T-helper 22 cell (primary cell): ENCODE results near the gene LPP.
"Not testable (repeated sequence)": the region's sequence is repeated elsewhere in the genome, so short reads cannot be mapped to it uniquely, and the experiment has no call there.

Experiments
- DNase-seq: peaks from one replicate; pipeline ENCODE4 v3.0.0-alpha.2; 2020; ENCODE audit warnings: low read depth

LPP gene

DNA sequence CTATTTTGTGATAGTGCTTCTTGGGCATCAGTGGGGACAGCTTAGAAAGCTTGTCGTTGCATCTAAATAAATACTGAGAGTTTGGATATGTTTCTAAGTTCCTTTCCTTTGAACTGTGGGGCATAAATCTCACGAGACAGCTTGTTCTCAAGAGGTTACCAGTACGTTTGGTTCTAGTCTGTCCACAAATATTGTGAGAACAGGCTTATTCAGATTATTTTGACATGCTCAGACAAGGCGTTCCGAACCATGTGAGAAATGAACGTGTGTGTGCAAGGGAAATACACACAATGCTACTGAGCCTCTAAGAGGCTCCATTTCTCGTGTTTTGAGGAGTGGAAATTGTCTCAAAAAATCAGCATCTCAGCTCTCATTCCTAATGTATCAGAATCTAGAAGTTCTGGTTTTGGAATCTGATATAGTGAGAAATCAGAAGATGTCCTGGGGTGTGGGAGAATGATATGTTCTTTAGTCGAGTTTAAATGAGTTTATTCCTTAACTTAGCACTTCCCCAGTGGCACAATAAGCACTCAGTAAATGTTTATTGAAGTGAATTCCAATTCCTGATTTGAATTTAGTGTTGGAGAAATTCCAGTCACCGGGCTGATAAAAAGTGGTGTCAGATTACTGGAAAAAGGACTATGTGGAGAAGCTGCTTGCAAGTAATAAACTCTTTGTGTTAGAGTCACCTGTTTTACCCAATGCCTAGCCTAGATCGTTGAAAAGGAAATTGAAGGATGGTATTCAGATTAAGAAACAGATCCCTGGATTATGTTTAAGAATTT lies 481.5 kb downstream of the LPP start:
- DNase-seq: no peak

DNA sequence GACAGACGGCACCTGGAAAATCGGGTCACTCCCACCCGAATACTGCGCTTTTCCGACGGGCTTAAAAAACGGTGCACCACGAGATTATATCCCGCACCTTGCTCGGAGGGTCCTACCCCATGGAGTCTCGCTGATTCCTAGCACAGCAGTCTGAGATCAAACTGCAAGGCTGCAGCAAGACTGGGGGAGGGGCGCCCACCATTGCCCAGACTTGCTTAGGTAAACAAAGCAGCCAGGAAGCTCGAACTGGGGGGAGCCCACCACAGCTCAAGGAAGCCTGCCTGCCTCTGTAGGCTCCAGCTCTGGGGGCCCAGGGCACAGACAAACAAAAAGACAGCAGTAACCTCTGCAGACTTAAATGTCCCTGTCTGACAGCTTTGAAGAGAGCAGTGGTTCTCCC lies 482.3 kb downstream of the LPP start:
- not testable (repeated sequence) for DNase-seq

DNA sequence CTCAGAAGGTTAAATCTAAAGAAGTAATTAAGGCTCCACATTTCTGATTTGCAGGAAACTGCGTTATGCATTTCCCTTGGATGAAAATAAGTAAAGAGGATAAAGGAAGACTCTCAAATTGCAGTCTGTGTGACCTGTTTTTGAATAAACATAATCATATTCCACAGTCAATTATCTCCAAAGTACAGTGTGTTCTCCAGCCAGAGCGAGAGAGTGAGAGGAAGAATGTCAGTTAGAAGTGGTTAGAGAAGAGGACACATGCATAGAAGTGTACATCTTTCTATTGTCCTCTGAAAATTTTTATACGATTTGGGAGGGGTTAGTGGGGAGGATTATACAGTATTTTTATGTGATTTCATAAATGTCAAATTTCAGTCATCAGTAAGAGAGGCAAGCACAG lies 487.1 kb downstream of the LPP start:
- no peak for DNase-seq

DNA sequence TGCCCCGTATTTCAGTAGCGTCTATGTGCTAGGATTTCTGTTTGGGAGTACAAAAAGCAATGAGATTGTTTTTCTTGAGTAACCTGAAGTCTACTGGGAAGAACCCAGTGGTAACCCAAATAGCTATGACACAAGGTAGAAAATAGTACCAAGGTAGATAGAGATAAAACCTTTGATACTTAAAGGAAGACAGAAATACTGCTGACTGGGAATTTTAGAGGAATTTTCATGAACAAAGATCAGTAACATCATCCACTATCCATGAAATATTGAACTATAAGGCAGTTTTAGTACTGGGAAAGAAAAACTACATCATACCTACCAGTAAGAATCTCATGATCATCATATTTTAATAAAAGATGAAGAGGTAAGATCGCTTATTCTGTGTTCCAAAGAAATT lies 489.8 kb downstream of the LPP start:
- no peak for DNase-seq

DNA sequence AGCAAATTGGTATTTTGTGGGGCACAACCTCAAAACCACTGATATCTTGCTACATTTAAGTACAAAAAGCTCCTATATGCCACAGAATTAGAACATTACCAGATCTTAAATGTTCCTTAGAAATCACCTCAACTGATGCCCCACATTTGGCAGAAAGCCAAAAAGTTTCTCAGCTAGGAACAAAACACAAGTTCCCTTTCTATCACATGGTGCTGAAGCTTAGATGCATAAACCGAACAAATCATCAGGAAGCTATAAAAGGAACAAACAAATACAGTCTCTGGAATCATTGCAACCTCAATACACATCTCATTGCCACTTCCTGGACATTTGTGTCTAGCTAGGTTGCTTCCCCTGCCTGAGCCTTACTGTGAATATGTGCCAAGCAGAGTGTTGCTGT lies 492.6 kb downstream of the LPP start:
- DNase-seq: no peak

DNA sequence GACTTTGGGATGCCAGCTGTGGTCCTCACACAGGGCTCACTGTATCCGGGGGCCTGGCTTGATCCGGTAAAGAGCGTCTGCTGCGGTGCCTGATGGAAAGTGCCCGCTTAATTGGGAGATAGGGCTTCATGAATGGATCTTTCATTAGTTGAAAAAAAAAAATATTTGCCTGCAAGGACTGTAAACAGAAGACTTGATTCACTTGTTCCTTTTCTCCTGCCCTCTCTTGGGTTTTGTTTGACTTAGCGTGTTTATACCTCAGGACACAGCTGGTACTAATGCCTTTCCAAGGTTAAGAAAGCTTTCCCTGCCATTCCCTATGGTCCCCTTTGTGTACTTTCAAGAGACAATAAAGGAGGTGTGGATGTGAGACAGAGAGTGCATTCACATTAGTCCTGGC lies 493.3 kb downstream of the LPP start:
- no peak for DNase-seq

DNA sequence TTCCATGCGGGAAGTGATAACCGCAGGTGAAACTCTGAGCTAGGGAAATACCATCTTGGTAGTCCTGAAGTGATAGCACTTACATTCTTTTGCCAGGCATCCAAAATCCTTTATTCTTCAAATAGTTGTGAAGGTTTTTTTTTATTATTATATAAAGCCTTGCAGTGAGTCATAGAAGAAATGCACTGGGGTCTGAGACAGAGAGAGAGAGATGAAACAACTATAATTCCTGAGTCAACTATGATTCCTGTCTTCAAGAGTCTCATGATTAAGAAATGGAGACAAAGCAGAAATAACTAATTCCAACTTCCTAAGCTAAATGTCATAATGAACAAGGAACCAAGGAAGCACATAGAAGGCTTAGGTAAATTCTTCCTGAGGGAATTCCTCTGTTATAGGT lies 495.6 kb downstream of the LPP start:
- DNase-seq: no peak

DNA sequence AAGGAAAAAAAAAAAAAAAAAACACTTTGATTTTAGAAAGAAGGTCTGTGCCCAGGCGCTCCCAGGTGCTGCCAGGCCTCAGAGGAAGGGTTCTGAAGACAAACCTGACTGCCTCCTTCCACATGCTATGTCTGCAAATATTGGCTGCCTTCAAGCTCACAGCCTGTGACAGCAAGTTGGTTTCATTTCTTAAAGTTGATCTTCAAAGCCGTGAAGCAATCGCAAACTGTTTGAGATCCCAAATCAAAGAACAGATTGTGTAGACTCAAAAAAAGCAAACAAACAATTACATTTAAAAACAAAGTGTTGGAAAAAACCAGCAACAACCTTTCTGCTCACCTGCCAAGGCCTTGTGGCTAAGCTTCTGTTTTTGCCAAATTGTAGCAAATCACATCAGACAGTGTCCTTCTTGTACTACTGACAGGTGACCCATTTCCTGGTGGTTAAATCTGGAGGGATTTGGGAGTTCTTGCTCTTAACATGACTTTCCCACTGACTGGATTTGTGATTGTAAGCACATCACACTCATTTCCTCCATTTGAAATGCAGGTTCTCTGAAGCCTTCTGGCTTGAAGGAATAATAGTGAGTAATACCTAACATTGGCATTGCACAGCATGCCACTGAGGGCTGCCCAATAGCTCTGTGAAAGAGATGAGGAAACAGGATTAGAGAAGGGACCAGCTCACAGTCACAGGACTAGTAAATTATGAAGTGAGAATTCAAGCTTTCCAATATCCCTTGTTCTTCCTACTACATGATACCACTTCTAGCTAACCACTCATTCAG lies 502.4 kb downstream of the LPP start:
- DNase-seq: no peak

DNA sequence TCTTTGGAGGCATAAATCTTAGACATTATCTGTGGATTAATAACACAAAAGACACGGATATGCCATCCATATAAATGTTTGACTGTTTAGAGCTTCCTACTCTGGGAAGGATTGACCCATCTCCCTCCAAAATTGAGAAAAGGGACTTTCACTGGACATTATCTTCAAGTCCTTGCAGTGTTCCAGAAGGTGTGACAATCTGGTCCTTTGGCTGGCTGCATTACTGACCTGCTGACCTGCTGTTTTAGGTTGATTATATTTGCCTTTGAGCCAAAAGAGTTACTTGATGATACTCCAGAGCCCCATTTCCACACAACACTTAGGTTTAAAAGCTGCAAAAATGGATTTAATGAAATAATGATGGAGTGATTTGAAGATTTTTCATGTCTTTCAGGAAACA lies 504.6 kb downstream of the LPP start:
- no peak for DNase-seq

DNA sequence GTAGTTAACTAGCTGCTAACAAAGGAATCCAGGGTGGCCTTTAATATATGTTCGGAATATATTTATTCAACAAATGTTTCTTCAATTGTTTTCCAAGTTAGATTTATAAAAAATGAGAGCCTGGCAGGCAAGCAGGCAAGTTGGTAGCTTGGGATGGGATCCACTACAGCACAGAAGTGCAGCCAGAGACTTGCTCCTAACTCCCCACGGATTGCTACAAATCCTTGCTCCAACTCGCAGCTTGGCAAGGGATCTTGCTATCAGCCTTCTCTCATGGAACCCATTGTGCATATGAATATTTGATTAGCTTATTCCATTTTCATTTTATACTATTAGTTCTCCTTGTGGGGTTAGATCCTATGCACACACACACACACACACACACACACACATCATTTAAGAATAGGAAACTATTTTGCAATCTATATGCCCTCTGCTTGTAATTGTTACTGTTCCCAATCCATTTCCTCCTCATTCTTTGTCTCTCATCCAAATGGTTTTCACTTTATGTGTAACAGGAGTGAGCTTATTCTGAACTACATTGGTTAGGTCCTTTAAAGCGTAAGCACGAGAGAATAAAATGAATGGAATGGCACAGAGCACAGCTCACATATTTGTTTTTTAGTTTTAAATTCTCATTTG lies 505.6 kb downstream of the LPP start:
- DNase-seq: no peak

DNA sequence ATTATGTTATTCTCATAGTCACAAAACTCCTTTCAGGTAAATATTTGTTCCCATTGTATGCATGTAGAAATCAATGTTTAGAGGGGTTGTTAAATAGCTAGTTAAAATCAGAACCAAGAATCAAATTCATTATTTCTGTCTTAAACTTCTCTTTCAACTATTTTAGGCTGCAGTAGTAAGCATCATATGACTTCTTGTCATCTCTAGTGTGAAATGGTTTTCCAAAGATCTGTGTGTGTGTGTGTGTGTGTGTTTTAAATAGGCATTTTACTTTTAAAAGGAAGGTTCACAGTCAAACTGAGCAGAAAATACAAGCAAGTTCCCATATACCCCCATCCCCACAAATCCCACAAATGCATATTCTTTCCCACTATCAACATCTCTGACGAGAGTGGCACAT lies 506.5 kb downstream of the LPP start:
- DNase-seq: no peak

DNA sequence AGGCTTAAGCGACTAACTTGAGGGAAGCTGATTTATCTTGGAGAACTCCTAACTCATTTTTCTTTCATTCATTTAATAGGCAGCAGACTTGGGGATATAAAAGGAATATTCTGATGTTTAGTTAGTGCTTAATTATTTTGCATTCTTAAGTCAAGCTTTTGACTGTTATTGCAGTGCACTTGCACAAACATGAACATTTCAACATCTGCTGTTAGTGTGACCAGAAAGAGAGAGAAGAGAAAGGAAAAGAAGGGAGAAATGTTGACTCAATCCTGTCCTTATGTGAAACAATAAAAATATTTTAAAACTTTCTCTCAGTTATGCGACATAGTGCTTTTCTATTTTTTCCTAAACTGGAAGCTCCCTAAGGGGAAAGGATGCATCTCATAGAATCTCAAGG lies 507.8 kb downstream of the LPP start:
- DNase-seq: no peak

DNA sequence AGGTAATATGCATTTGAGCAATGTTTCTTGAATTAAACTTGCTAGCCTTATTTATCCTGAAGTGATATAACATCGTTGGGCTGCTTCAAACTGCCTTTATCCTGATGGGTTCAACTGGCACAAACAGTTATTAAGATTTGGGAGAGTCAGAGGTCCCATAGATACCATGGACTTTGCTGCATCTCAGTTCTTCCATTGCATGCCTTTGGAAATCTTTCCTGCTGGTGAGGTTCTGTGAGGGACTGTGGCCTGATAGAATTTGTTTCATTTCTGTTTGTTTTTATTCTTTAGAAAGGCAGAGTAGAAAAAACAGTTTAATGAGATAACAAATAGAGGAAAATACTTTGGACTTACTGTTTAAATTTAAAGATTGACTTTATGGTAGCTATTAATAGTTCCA lies 508.3 kb downstream of the LPP start:
- DNase-seq: no peak

DNA sequence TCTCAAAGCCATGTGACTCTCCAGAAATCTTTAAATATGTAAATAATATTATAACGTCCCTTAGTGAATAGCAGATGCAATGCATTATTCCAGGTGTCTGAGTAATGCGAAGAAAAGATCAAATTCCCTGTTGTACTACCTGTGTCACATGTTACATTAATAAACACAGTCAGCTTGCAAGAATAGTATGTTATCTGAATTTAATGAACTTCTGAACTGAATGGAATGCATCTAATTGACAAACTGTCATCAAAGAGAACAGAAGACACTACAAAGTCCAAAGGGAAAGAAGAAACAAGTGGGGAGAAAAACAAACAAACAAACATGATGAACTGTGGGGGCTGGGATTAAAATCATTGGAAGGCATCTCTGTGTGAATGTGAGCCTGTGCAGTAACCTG lies 508.8 kb downstream of the LPP start:
- no peak for DNase-seq

DNA sequence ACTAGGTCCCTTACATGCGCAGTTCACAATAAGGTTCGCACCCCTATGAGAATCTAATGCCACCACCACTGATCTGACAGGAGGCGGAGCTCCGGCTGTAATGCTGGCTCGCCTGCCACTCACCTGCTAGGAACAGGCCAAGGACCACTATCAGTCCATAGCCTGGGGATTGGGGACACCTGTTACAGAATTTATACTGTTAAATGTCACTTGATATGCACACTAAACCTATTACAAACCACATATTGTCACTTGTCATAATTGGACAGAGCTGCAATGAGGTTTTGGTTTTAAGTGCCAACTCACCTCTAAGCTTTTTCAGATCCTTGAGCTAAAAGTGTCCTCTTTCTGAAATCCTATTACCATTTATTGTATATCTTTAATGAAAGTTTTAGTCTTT lies 509.9 kb downstream of the LPP start:
- DNase-seq: no peak

DNA sequence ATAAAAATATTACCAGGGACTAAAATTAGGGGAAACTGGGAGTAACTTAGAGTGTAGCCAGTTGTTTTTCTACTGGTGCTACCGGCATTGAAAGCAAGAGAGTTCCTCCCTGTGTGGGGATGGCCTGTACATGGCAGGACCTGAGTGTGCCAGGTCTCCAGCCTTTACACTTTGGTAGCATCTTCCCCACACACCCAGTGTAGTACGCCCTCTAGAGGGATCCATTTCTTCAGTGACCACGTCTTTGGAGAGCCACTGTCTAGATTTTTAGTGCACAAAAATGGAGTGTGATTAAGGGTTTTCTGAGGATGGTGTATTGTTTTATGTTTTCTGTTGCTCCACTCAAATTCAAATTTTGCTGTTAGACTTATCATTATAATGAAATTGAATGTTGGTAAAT lies 510.8 kb downstream of the LPP start:
- DNase-seq: no peak

DNA sequence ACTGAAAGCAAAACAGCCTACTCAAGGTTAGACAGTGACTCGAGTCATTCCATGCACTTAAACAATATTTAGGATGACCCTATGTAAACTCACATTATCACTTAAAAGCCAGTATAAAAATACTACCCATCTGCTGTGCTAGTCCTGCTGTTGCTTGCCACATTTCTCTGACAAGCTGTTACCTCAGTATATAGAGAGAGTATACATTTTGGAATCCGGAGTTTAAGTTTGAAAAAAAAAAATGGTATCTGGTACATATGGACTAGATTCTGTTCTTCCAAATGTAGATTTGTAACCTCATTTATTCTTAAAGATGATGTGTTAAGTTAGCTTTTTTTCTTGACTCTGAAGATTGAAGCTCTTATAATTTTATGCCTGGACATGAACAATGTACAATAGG lies 514.0 kb downstream of the LPP start:
- no peak for DNase-seq

DNA sequence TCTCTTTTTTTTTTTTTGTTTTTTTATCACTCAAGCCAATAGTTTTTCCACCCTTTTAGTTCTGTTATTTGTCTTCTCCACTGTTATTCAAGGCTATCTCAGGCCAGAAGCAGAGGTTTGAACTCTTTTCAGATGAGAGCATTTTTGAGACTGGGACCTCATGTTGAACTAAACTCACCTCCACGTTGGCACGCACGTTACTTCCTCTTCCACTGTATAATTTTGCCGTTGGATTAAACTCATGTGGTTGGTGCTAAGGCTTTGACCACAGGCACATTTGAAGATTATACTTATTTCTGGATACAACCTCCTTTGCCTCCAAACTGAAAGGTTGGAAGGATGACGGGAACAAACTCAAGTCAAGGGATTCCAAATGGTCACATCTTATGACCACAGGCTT lies 516.5 kb downstream of the LPP start:
- no peak for DNase-seq

DNA sequence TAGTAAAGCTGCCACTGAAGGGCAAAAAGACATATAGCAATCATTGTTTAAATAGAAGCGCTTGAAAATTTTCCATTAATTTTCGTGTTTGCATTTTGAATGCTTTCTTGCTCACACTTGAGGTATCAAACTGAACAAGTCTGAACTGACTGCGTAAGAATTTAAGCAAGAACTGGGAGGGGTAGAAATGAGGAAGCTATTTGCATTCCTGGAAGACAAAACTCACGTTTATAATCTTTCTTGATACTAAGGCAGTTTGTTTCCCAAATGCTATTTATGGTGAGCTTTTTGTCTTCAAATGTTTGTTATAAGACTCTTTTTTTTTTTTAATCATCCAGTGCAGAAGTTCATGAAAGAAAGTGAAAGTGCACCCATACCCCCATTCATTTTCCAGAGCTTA lies 518.0 kb downstream of the LPP start:
- no peak for DNase-seq

DNA sequence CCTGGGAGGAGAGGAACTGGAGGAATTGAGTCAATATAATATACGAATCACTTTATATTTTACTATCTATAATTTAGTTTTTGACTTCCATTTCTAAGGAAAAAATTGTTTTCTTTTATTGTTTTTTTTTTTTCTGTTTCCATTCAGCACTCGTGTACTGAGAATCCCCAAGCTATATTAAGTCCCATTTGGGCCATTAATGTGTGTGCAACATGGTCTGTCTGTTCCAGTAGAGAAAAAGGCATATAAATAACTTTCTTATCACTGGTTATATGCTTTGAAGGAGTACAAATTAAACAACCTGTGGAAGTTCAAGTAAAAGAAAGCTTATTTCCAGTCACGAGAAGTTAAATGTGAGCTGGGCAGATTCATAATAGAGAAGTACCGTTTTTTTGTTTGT lies 518.9 kb downstream of the LPP start:
- DNase-seq: no peak

DNA sequence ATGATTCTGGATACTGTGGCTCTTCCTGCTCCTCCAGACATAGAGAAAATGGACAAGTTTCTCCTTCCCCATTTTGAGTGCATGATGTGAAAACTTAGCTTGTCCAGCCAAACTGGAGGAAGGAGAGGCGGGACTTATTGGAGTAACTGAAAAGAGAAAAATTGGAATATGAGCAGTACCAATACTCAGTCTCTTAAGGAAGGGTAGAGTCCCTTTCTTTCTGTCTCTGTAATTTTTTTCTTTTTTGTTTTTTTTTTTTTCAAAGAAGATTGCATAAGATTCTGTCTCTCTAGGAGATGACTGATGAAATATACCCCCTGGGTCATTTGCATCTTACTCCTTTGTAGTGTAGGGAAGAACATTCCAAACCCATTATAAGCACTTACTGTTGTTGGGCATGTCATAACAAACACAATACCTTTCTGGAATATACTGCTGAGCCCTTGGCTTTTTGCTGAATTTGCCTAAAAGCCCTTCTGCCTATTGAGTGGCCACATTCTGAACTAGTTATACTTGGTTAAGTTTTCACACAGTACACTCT lies 519.8 kb downstream of the LPP start:
- DNase-seq: no peak

DNA sequence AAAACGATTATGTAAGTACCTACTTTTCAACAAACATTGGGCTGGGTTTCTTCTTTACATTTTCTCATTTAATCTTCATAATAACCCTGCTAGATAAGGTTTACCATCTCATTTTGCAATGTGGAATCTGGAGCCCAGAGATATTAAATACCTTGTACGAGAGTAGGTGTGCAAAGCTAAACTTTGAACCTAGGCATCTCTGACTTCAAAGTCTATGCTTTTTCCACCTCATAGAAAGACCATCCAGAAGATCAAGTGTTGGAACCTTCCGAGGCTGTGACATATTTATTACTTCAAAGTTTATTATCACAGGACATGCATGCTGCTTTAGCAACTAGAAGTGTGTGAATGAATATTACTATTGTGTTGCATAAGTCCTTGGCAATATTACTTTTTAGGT lies 520.6 kb downstream of the LPP start:
- DNase-seq: no peak

DNA sequence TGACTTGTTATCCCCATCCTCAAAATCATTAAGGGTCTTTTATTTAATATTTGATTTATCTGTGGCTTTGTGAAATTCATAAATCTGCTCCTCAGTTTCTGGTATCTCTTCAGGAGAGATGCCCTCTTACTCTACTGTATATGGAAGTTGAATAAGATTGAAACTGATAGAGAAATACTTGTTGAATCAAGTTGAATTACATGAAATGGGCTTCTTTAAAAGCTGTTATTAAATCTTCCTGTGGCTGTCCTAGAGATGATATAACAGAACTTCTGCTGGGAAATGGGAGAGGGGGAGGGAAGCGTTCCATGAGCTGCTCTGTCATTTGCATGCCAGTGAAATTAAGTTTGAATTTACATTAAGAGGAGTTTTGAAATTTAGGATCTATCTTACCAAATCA lies 523.4 kb downstream of the LPP start:
- DNase-seq: no peak
